OCI-LY3 (cell line): ENCODE results near the gene TESK1.
"Not testable (repeated sequence)": the region's sequence is repeated elsewhere in the genome, so short reads cannot be mapped to it uniquely, and the experiment has no call there.

Experiments used
- H2AFZ ChIP-seq: fragments of 200-600, 300-600 bp; shearing (Covaris generic); 2 replicates; pipeline ENCODE4 v1.6.0; 2014; ENCODE audit warnings: antibody characterized with exemption, low read depth, low read length
- H3K27ac ChIP-seq: fragments of 200-600, 300-600 bp; sonication (generic); 2 replicates; pipeline ENCODE4 v1.5.1; 2014; ENCODE audit warnings: mild to moderate bottlenecking, low read length, moderate library complexity, mixed read lengths
- H3K27me3 ChIP-seq: fragments of 200-600, 300-600 bp; sonication (generic); 2 replicates; pipeline ENCODE4 v1.6.1; 2014; ENCODE audit warnings: low read depth, low read length, mixed read lengths
- H3K36me3 ChIP-seq: fragments of 200-600, 300-600 bp; sonication (generic); replicated peaks from 2 replicates; pipeline ENCODE3; 2014; ENCODE audit warnings: low read depth, low read length, mixed read lengths
- H3K4me1 ChIP-seq: fragments of 300-600, 200-600 bp; sonication (generic); 2 replicates; pipeline ENCODE4 v1.6.1; 2014; ENCODE audit warnings: low read length, mixed read lengths
- H3K4me2 ChIP-seq: fragments of 200-600, 300-600 bp; sonication (generic); 2 replicates; pipeline ENCODE4 v1.6.1; 2014; ENCODE audit warnings: low read length, mixed read lengths
- H3K4me3 ChIP-seq: fragments of 300-600, 200-600 bp; sonication (generic); 2 replicates; pipeline ENCODE4 v1.5.1; 2014; ENCODE audit warnings: antibody characterized with exemption, mild to moderate bottlenecking, low read length, moderate library complexity
- H3K79me2 ChIP-seq: fragments of 300-600, 200-600 bp; shearing (Covaris generic); 2 replicates; pipeline ENCODE4 v1.6.1; 2014; ENCODE audit warnings: mild to moderate bottlenecking, low read length, mixed read lengths
- H3K9ac ChIP-seq: fragments of 300-600, 200-600 bp; shearing (Covaris generic); 2 replicates; pipeline ENCODE4 v1.6.0; 2014; ENCODE audit warnings: mild to moderate bottlenecking, low read length, moderate library complexity
- H3K9me3 ChIP-seq: fragments of 200-600, 300-600 bp; shearing (Covaris generic); 2 replicates; pipeline ENCODE4 v1.6.1; 2014; ENCODE audit warnings: low read length, mixed read lengths; ENCODE audit not compliant: insufficient read depth
- H4K20me1 ChIP-seq: fragments of 200-600, 300-600 bp; sonication (generic); 2 replicates; pipeline ENCODE4 v1.6.1; 2016; ENCODE audit warnings: low read length, mixed read lengths; ENCODE audit not compliant: insufficient read depth
- EZH2phosphoT487 ChIP-seq: fragments of 200-600 bp; shearing (Covaris generic); IDR thresholded peaks from 2 replicates; pipeline ENCODE4 v1.6.1; 2018; ENCODE audit warnings: antibody characterized with exemption, mixed run types, low read depth
- TF ChIP-seq, protein P1 (sequence below): fragments of 200-600, 300-600 bp; sonication (generic); IDR thresholded peaks from 2 replicates; pipeline ENCODE4 v1.5.1; 2014; ENCODE audit warnings: antibody characterized with exemption, low read length, low read depth

Gene TESK1

DNA sequence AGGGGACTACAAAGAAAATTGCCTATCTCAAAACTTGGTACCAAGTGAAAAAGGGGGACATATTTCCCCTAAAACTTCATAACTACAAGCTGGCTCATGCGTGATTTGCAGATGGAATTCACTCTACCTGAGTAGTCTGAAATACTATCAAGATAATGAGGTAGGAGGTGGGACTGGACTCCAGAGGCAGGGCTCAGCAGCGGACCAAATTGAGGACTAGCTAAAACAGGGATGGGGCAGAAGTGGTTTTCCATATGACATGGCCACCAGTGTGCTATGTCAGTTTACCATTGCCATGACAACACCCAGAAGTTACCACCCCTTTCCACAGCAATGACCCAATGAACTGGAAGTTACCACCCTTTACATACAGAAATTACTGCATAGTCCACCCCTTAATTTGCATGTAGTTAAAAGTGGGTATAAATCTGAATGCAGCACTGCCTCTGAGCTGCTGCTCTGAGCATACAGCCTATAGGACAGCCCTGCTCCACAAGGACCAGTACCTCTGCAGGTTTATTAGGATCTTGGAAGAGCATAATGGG is 30.4 kb upstream of the TESK1 start:
- Histone ChIP-seq H3K4me3 (no peak overlapping the region), H3K36me3 (peaks cover 22% of the 10 kb centered on the region), H3K4me2 (no peak overlapping the region), H3K27me3 (no peaks in the 10 kb centered on the region), H4K20me1 (no peaks in the 10 kb centered on the region), H3K4me1 (peaks cover 20% of the 10 kb centered on the region), H3K27ac (no peak overlapping the region), H3K9me3 (peaks cover 18% of the 10 kb centered on the region), H2AFZ (no peak overlapping the region), H3K9ac (no peak overlapping the region), H3K79me2 (no peaks in the 10 kb centered on the region)
- TF ChIP-seq EZH2phosphoT487, result no peak
- TF ChIP-seq, protein P1, sequence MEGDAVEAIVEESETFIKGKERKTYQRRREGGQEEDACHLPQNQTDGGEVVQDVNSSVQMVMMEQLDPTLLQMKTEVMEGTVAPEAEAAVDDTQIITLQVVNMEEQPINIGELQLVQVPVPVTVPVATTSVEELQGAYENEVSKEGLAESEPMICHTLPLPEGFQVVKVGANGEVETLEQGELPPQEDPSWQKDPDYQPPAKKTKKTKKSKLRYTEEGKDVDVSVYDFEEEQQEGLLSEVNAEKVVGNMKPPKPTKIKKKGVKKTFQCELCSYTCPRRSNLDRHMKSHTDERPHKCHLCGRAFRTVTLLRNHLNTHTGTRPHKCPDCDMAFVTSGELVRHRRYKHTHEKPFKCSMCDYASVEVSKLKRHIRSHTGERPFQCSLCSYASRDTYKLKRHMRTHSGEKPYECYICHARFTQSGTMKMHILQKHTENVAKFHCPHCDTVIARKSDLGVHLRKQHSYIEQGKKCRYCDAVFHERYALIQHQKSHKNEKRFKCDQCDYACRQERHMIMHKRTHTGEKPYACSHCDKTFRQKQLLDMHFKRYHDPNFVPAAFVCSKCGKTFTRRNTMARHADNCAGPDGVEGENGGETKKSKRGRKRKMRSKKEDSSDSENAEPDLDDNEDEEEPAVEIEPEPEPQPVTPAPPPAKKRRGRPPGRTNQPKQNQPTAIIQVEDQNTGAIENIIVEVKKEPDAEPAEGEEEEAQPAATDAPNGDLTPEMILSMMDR, result no peak

DNA sequence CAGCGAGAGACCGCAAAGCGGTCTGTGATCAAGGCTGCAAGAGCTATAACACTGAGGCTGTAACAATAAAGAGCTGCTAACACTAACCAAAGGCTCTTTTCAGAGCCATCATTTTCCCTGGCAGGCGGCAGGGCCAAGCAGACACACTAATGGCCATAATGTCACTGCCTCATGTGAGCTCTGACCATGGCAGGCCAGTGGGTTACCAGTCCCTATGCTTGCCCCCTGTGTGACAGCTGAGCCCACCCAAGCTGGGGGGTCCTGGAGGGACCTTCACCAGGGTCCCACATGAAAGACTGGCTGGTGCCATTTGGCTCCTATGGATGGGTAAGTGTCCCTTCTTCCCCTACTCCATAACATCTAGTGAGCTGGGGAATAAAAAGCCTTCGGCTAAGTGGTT is 29.6 kb upstream of the TESK1 start:
- Histone ChIP-seq H3K4me2 (no peak overlapping the region), H4K20me1 (no peaks in the 10 kb centered on the region), H3K4me3 (no peak overlapping the region), H3K4me1 (peaks cover 18% of the 10 kb centered on the region), H3K9me3 (peaks cover 26% of the 10 kb centered on the region), H3K9ac (no peak overlapping the region), H3K79me2 (no peaks in the 10 kb centered on the region), H3K27ac (no peak overlapping the region), H3K36me3 (peaks cover 28% of the 10 kb centered on the region), H2AFZ (no peak overlapping the region), H3K27me3 (no peaks in the 10 kb centered on the region)
- no peak for TF ChIP-seq EZH2phosphoT487
- TF ChIP-seq, protein P1, result no peak

DNA sequence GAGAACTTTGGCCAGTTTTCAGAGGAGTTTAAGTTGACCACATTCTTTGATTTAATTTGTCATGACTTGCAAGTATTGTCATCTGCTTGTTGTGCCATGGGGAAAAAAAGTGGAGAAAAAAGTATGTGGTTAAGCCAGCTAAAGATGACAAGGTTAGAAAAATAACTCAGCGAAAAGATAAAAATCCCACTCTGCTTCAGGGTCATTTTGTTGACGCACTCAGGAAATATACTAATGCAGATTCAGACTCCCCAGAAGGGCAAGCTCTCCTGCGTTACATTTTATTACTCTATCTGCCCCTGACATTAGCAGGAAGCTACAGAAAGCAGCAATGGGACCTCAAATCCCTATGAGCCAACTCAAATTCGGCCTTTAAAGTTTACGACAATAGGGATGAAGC is 27.6 kb upstream of the TESK1 start:
- peaks cover 11% of the 10 kb centered on the region for H3K4me1 ChIP-seq
- no peak overlapping the region for H3K9ac ChIP-seq
- H3K4me3 ChIP-seq, result no peak overlapping the region
- TF ChIP-seq, protein P1, result no peak
- TF ChIP-seq EZH2phosphoT487, result no peak
- H3K9me3 ChIP-seq, result peaks cover 32% of the 10 kb centered on the region
- H3K27ac ChIP-seq, result no peak overlapping the region
- no peaks in the 10 kb centered on the region for H4K20me1 ChIP-seq
- H3K4me2 ChIP-seq, result no peak overlapping the region
- no peaks in the 10 kb centered on the region for H3K79me2 ChIP-seq
- peaks cover 31% of the 10 kb centered on the region for H3K36me3 ChIP-seq
- H2AFZ ChIP-seq, result no peak overlapping the region
- H3K27me3 ChIP-seq, result no peaks in the 10 kb centered on the region

DNA sequence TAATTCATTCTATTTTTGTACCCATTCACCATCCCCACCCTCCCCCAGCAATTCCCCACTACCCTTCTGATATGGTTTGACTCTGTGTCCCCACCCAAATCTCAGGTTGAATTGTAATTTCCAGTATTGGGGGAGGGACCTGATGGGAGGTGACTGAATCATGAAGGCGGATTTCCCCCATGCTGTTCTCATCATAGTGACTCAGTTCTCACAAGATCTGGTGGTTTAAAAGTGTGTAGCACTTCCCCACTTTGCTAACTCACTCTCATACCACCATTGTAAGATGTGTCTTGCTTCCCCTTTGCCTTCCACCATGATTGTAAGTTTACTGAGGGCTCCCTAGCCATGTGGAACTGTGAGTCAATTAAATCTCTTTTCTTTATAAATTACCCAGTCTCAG is 25.9 kb upstream of the TESK1 start:
- H3K27me3 ChIP-seq, result no peaks in the 10 kb centered on the region
- H3K4me2 ChIP-seq, result no peak overlapping the region
- no peaks in the 10 kb centered on the region for H3K79me2 ChIP-seq
- H3K27ac ChIP-seq, result peak overlapping the region; percentile 86
- no peak overlapping the region for H2AFZ ChIP-seq
- peaks cover 31% of the 10 kb centered on the region for H3K36me3 ChIP-seq
- peaks cover 11% of the 10 kb centered on the region for H3K4me1 ChIP-seq
- no peaks in the 10 kb centered on the region for H4K20me1 ChIP-seq
- TF ChIP-seq, protein P1, result no peak
- TF ChIP-seq EZH2phosphoT487, result no peak
- no peak overlapping the region for H3K4me3 ChIP-seq
- H3K9me3 ChIP-seq, result peaks cover 32% of the 10 kb centered on the region
- no peak overlapping the region; the same call in 1 of the 2 replicates for H3K9ac ChIP-seq

DNA sequence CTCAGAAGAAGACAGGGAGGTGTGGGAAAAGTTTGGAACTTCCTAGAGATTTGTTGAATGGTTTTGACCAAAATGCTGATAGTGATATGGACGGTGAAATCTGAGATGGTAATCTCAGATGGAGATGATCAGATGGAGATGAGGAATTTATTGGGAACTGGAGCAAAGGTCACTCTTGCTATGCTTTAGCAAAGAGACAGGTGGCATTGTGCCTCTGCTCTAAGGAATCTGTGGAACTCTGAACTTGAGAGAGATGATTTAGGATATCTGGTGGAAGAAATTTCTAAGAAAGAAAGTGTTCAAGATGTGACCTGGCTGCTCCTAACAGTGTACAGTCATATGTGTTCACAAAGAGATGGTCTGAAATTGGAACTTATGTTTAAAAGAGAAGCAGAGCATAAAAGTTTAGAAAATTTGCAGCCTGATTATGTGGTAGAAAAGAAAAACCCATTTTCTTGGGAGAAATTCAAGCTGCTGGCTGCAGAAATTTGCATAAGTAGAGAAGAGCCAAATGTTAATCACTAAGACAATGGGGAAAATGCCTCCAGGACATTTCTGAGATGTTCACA is 25.3 kb upstream of the TESK1 start:
- not testable (repeated sequence) for H3K27me3 ChIP-seq, H4K20me1 ChIP-seq, H3K9ac ChIP-seq, H3K4me3 ChIP-seq, H3K79me2 ChIP-seq, H2AFZ ChIP-seq
- Histone ChIP-seq H3K4me2 (peak overlapping the region; percentile 1; the same call in 1 of the 2 replicates), H3K27ac (peak overlapping the region; percentile 86), H3K4me1 (peaks cover 11% of the 10 kb centered on the region), H3K9me3 (peaks cover 32% of the 10 kb centered on the region), H3K36me3 (peaks cover 31% of the 10 kb centered on the region)

DNA sequence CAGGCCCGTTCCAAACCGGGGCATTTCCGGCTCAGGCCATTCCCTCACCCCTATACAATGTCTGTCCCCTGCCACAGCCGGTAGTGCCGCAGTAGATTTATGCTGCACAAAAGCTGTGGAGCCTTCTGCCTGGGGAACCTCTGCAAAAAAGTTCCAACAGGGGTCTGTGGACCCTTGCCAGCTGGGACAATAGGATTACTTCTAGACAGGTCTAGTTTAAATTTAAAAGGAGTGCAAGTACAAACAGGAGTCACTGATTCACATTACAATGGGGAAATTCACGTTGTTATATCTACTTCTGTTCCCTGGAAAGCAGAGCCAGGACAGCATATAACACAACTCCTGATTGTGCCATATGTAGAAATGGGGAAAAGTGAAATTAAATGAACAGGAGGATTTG is 21.5 kb upstream of the TESK1 start:
- not testable (repeated sequence) for H2AFZ ChIP-seq, H3K4me3 ChIP-seq, H3K9ac ChIP-seq, H3K27ac ChIP-seq, H4K20me1 ChIP-seq, H3K79me2 ChIP-seq, H3K27me3 ChIP-seq, H3K4me2 ChIP-seq
- H3K4me1 ChIP-seq, result peaks cover 11% of the 10 kb centered on the region
- H3K36me3 ChIP-seq, result peaks cover 20% of the 10 kb centered on the region
- peaks cover 26% of the 10 kb centered on the region for H3K9me3 ChIP-seq
